ENCODE measurements around the gene MNT.

MNT gene

GRCh38 chr17:2378905-2379304, 22.0 kb downstream of the MNT start:
- TF ChIP-seq FOXP2 (optimal IDR thresholded peaks at IDR 0.05; ENCODE audit: borderline replicate concordance, extremely low read depth, extremely low read length, insufficient read depth) (no peak), POLR2AphosphoS5 (IDR thresholded peaks at IDR 0.05; ENCODE audit: low read depth, low read length) (no peak), SIN3A (IDR thresholded peaks at IDR 0.05; ENCODE audit: borderline replicate concordance, insufficient read depth, low read length) (no peak), REST (IDR thresholded peaks at IDR 0.05; ENCODE audit: insufficient read depth in 1 of 2, low read depth in 2 of 2, low read length in 2 of 2) (no peak), TAF1 (IDR thresholded peaks at IDR 0.05; ENCODE audit: borderline replicate concordance, insufficient read depth, low read length) (no peak)

DNA sequence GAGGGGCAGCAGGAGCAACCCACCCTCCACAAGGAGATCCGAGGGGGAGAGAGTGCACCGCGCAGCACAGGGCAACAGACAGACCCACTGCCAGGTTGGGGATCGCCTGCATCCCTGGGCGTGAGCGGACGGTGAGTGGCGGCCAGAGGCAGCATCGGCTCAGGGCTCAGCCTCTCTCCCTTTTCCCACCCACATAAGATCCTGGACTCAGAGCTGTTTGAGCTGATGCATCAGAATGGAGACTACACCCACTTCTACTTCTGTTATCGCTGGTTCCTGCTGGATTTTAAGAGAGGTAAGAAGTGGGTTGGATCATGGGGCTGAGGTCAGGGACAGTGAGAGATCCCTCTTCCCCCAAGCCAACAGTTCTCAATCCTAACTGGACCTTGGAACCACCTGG, 23.2 kb downstream of the MNT start:
- TF ChIP-seq TAF1 (IDR thresholded peaks at IDR 0.05; ENCODE audit: borderline replicate concordance, insufficient read depth, low read length), result no peak
- TF ChIP-seq POLR2AphosphoS5 (IDR thresholded peaks at IDR 0.05; ENCODE audit: low read depth, low read length), result no peak
- TF ChIP-seq FOXP2 (optimal IDR thresholded peaks at IDR 0.05; ENCODE audit: borderline replicate concordance, extremely low read depth, extremely low read length, insufficient read depth), result no peak
- TF ChIP-seq REST (IDR thresholded peaks at IDR 0.05; ENCODE audit: insufficient read depth in 1 of 2, low read depth in 2 of 2, low read length in 2 of 2), result no peak

GRCh38 chr17:2376107-2376506, 24.8 kb downstream of the MNT start:
- TF ChIP-seq POLR2AphosphoS5 (IDR thresholded peaks at IDR 0.05; ENCODE audit: low read depth, low read length) (no peak), TAF1 (IDR thresholded peaks at IDR 0.05; ENCODE audit: borderline replicate concordance, insufficient read depth, low read length) (no peak), REST (IDR thresholded peaks at IDR 0.05; ENCODE audit: insufficient read depth in 1 of 2, low read depth in 2 of 2, low read length in 2 of 2) (no peak), FOXP2 (optimal IDR thresholded peaks at IDR 0.05; ENCODE audit: borderline replicate concordance, extremely low read depth, extremely low read length, insufficient read depth) (no peak)

DNA sequence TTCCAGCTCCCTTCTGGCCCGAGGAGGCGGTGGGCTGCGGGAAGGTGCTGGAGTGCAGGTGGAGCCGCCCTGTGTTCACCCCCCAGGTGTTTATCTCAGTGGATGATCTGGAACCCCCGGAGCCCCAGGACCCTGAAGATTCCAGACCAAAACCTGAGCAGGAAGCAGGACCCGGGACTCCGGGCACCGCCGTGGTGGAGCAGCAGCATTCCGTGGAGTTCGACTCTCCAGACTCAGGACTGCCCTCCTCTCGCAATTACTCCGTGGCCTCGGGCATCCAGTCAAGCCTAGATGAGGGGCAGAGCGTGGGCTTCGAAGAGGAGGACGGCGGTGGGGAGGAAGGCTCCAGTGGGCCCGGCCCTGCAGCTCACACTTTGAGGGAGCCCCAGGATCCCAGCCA, 25.5 kb downstream of the MNT start:
- TF ChIP-seq POLR2AphosphoS5 (IDR thresholded peaks at IDR 0.05; ENCODE audit: low read depth, low read length) (no peak), SIN3A (IDR thresholded peaks at IDR 0.05; ENCODE audit: borderline replicate concordance, insufficient read depth, low read length) (no peak), REST (IDR thresholded peaks at IDR 0.05; ENCODE audit: insufficient read depth in 1 of 2, low read depth in 2 of 2, low read length in 2 of 2) (no peak), FOXP2 (optimal IDR thresholded peaks at IDR 0.05; ENCODE audit: borderline replicate concordance, extremely low read depth, extremely low read length, insufficient read depth) (no peak), TAF1 (IDR thresholded peaks at IDR 0.05; ENCODE audit: borderline replicate concordance, insufficient read depth, low read length) (no peak)

Data from PFSK-1 (cell line).